H1 (cell line): ENCODE data around the gene TSPEAR. TPM values are rescaled to one million over a fixed set of nuclear protein-coding genes. Genes with fewer than 3 reads are reported as not detected.

ENCODE experiments used
- CTCF ChIA-PET: fragments of 300-600 bp; sonication (Branson Sonifier 250); formaldehyde crosslinking; loops from one replicate; lab custom pipeline; 2021; ENCODE audit not compliant: partially characterized antibody; lab: Charles Lee
- POLR2A ChIA-PET: fragments of 300-600 bp; sonication (Branson Sonifier 250); formaldehyde crosslinking; loops from one replicate; lab custom pipeline; 2021; ENCODE audit warnings: inconsistent platforms; ENCODE audit not compliant: partially characterized antibody; lab: Charles Lee
- DNase-seq, 2 experiments: peaks; one replicate each; pipeline versions ENCODE4 v3.0.0 to v3.0.0-alpha.2; 2010 to 2022; ENCODE audit warnings: low spot score in 2 of 2, low read depth in 1 of 2, mixed read lengths in 1 of 2
- FAIRE-seq: peaks from 2 replicates; lab custom pipeline; 2011; peaks lifted over from hg19 to GRCh38; lab: Jason Lieb, UNC
- H2AFZ ChIP-seq: 2 replicates; pipeline ENCODE4 v1.8.1; 2012; ENCODE audit warnings: low read length, inconsistent platforms
- H2AK5ac ChIP-seq: 2 replicates; pipeline ENCODE4 v1.6.1; 2013; ENCODE audit warnings: low read depth, low read length
- H2BK120ac ChIP-seq: replicated peaks from 2 replicates; pipeline ENCODE3; 2013; ENCODE audit warnings: low read depth, low read length, inconsistent platforms
- H2BK12ac ChIP-seq: 2 replicates; pipeline ENCODE4 v1.6.1; 2013; ENCODE audit warnings: low read depth, low read length
- H2BK15ac ChIP-seq: 2 replicates; pipeline ENCODE4 v1.6.1; 2013; ENCODE audit warnings: low read length
- H2BK20ac ChIP-seq: 2 replicates; pipeline ENCODE4 v1.6.1; 2013; ENCODE audit warnings: low read length
- H2BK5ac ChIP-seq: 2 replicates; pipeline ENCODE4 v1.6.1; 2013; ENCODE audit warnings: low read depth, low read length
- H3K14ac ChIP-seq: 2 replicates; pipeline ENCODE4 v1.6.1; 2013; ENCODE audit warnings: inconsistent platforms; ENCODE audit not compliant: insufficient read length
- H3K18ac ChIP-seq: 2 replicates; pipeline ENCODE4 v1.6.1; 2013; ENCODE audit warnings: low read length; ENCODE audit errors: extremely low read depth
- H3K23ac ChIP-seq: 2 replicates; pipeline ENCODE4 v1.6.1; 2013; ENCODE audit warnings: inconsistent platforms; ENCODE audit not compliant: insufficient read length
- H3K23me2 ChIP-seq: 2 replicates; pipeline ENCODE4 v1.6.1; 2013; ENCODE audit warnings: low read depth, low read length
- H3K27ac ChIP-seq: 2 replicates; pipeline ENCODE4 v1.6.1; 2011; ENCODE audit warnings: low read depth, low read length, inconsistent platforms
- H3K27me3 ChIP-seq, 4 experiments: replicated peaks in 1 of 4; 1 replicate in 1 of 4; 2 replicates in 3 of 4; pipeline versions ENCODE4 v1.6.1 to v1.8.1; 2011 to 2013; ENCODE audit warnings: low read length in 3 of 4, mild to moderate bottlenecking in 3 of 4, inconsistent platforms in 2 of 4, mixed read lengths in 2 of 4, moderate library complexity in 1 of 4; ENCODE audit not compliant: control insufficient read depth in 3 of 4, insufficient read depth in 3 of 4; ENCODE audit errors: extremely low read depth in 1 of 4
- H3K36me3 ChIP-seq, 4 experiments: 2 replicates each; pipeline versions ENCODE4 v1.6.1 to v1.8.1; 2011 to 2013; ENCODE audit warnings: mild to moderate bottlenecking in 4 of 4, low read length in 3 of 4, moderate library complexity in 2 of 4, control low read depth in 1 of 4, inconsistent platforms in 1 of 4; ENCODE audit not compliant: insufficient read depth in 4 of 4, control insufficient read depth in 2 of 4
- H3K4ac ChIP-seq: replicated peaks from 2 replicates; pipeline ENCODE3; 2013; ENCODE audit warnings: low read length, low read depth, mixed read lengths, inconsistent platforms; ENCODE audit not compliant: insufficient read length
- H3K4me1 ChIP-seq, 4 experiments: replicated peaks in 1 of 4; 1 replicate in 1 of 4; 2 replicates in 3 of 4; pipeline versions ENCODE4 v1.6.1 to v1.8.1; 2011 to 2013; ENCODE audit warnings: low read length in 3 of 4, inconsistent platforms in 2 of 4, mixed read lengths in 1 of 4; ENCODE audit not compliant: insufficient read depth in 4 of 4, control insufficient read depth in 3 of 4
- H3K4me2 ChIP-seq, 2 experiments: 2 replicates each; pipeline versions ENCODE4 v1.6.1 to v1.8.1; 2011 to 2013; ENCODE audit warnings: low read depth in 2 of 2, low read length in 2 of 2, control low read depth in 1 of 2, inconsistent platforms in 1 of 2, mild to moderate bottlenecking in 1 of 2; ENCODE audit not compliant: insufficient read depth in 1 of 2
- H3K4me3 ChIP-seq, 4 experiments: fragments of 200-600, 300-600 bp in 1 of 4; sonication (generic), shearing (Covaris generic), sonication (Bioruptor Twin) in 1 of 4; 2 replicates each; pipeline versions ENCODE4 v1.5.1 to v1.8.1; 2011 to 2016; ENCODE audit warnings: low read length in 4 of 4, low read depth in 3 of 4, control low read depth in 2 of 4, inconsistent platforms in 2 of 4, mild to moderate bottlenecking in 2 of 4, mixed read lengths in 1 of 4, moderate library complexity in 1 of 4; ENCODE audit not compliant: insufficient read depth in 2 of 4; ENCODE audit errors: extremely low read depth in 1 of 4
- H3K56ac ChIP-seq: replicated peaks from 2 replicates; pipeline ENCODE3; 2013; ENCODE audit warnings: low read depth, mild to moderate bottlenecking, mixed read lengths, low read length, inconsistent platforms; ENCODE audit not compliant: insufficient read length
- H3K79me1 ChIP-seq: 2 replicates; pipeline ENCODE4 v1.6.1; 2013; ENCODE audit warnings: low read depth, low read length, control low read depth
- H3K79me2 ChIP-seq, 2 experiments: 2 replicates each; pipeline versions ENCODE4 v1.6.1 to v1.8.1; 2012 to 2013; ENCODE audit warnings: low read length in 2 of 2, mild to moderate bottlenecking in 2 of 2, inconsistent platforms in 1 of 2; ENCODE audit not compliant: insufficient read depth in 2 of 2, control insufficient read depth in 1 of 2
- H3K9ac ChIP-seq, 4 experiments: replicated peaks in 1 of 4; 1 replicate in 1 of 4; 2 replicates in 3 of 4; pipeline versions ENCODE4 v1.6.1 to v1.8.1; 2011 to 2013; ENCODE audit warnings: low read depth in 3 of 4, low read length in 3 of 4, control low read depth in 2 of 4, mild to moderate bottlenecking in 2 of 4, moderate library complexity in 2 of 4, inconsistent platforms in 1 of 4; ENCODE audit errors: extremely low read depth in 1 of 4
- H3K9me3 ChIP-seq, 2 experiments: 2 replicates each; pipeline versions ENCODE4 v1.6.1 to v1.8.1; 2012 to 2013; ENCODE audit warnings: mild to moderate bottlenecking in 2 of 2, moderate library complexity in 2 of 2, control low read depth in 1 of 2, inconsistent platforms in 1 of 2, low read depth in 1 of 2, low read length in 1 of 2, mixed read lengths in 1 of 2; ENCODE audit not compliant: insufficient read depth in 2 of 2
- H4K20me1 ChIP-seq, 2 experiments: replicated peaks in 1 of 2; 2 replicates each; pipeline versions ENCODE3 to v1.8.1; 2011 to 2013; ENCODE audit warnings: inconsistent platforms in 2 of 2, low read length in 2 of 2, mild to moderate bottlenecking in 1 of 2; ENCODE audit not compliant: insufficient read depth in 2 of 2, control insufficient read depth in 1 of 2
- H4K5ac ChIP-seq: 2 replicates; pipeline ENCODE4 v1.6.1; 2013; ENCODE audit warnings: low read length, low read depth, mixed read lengths, inconsistent platforms; ENCODE audit not compliant: insufficient read length
- H4K8ac ChIP-seq: 2 replicates; pipeline ENCODE4 v1.8.0; 2013; ENCODE audit warnings: mild to moderate bottlenecking, moderate library complexity, low read length, inconsistent platforms; ENCODE audit not compliant: insufficient read depth; ENCODE audit errors: extremely low read depth
- H4K91ac ChIP-seq: replicated peaks from 2 replicates; pipeline ENCODE3; 2013; ENCODE audit warnings: low read length, mixed read lengths, inconsistent platforms; ENCODE audit not compliant: insufficient read length
- ASH2L ChIP-seq: fragments of 200-600, 300-600 bp; sonication (generic); IDR thresholded peaks from one replicate; pipeline ENCODE4 v1.7.1; 2017; ENCODE audit warnings: low read length
- BACH1 ChIP-seq: IDR thresholded peaks from 2 replicates; pipeline ENCODE4 v1.6.1; 2012; ENCODE audit warnings: low read length, improper control_type of control experiment
- CBX5 ChIP-seq: fragments of 300-800, 300-1000 bp; sonication (generic); IDR thresholded peaks from 2 replicates; pipeline ENCODE4 v1.7.1; 2016; ENCODE audit warnings: antibody characterized with exemption, low read length, low read depth
- CTBP2 ChIP-seq: IDR thresholded peaks from 2 replicates; pipeline ENCODE4 v1.7.0; 2011; ENCODE audit warnings: borderline replicate concordance, mild to moderate bottlenecking, moderate library complexity, mixed read lengths, low read length; ENCODE audit not compliant: insufficient read depth, insufficient read length
- E2F6 ChIP-seq: IDR thresholded peaks from 2 replicates; pipeline ENCODE4 v1.6.1; 2012; ENCODE audit warnings: inconsistent platforms
- EGR1 ChIP-seq: IDR thresholded peaks from 2 replicates; pipeline ENCODE4 v1.6.1; 2011; ENCODE audit warnings: low read depth, low read length, borderline replicate concordance
- HDAC6 ChIP-seq: IDR thresholded peaks from one replicate; pipeline ENCODE4 v1.7.1; 2012; ENCODE audit warnings: low read depth, mild to moderate bottlenecking, inconsistent platforms, low read length, moderate library complexity
- MAFK ChIP-seq: IDR thresholded peaks from 2 replicates; pipeline ENCODE4 v1.6.1; 2012; ENCODE audit warnings: low read depth, mild to moderate bottlenecking, improper control_type of control experiment, low read length
- NANOG ChIP-seq: IDR thresholded peaks from 2 replicates; pipeline ENCODE4 v1.6.1; 2011; ENCODE audit warnings: low read length, low read depth, mild to moderate bottlenecking, inconsistent platforms; ENCODE audit not compliant: insufficient read depth, poor library complexity, severe bottlenecking
- RNF2 ChIP-seq: fragments of 200-900, 300-1000 bp; sonication (generic); IDR thresholded peaks from 2 replicates; pipeline ENCODE4 v1.7.1; 2016; ENCODE audit warnings: borderline replicate concordance, low read depth, mild to moderate bottlenecking, antibody characterized with exemption, low read length; ENCODE audit not compliant: poor library complexity, severe bottlenecking; ENCODE audit errors: missing control alignments
- SAP30 ChIP-seq: fragments of 300-600 bp; sonication (generic); IDR thresholded peaks from 2 replicates; pipeline ENCODE4 v1.7.1; 2012; ENCODE audit warnings: low read length, moderate library complexity, mild to moderate bottlenecking, inconsistent platforms; ENCODE audit not compliant: insufficient read depth, insufficient replicate concordance
- SIRT6 ChIP-seq: IDR thresholded peaks from one replicate; pipeline ENCODE4 v1.7.1; 2012; ENCODE audit warnings: low read length, inconsistent platforms
- WGBS, 2 experiments: shearing (Covaris generic) in 1 of 2; methylation state at CpG; one replicate each; pipeline versions ENCODE4 v1.1.6 to v1.1.7; 2013 to 2015; ENCODE audit warnings: low lambda C conversion rate in 2 of 2, mixed read lengths in 2 of 2, inconsistent platforms in 1 of 2, low coverage in 1 of 2, missing lambda C conversion rate in 1 of 2; ENCODE audit not compliant: insufficient replicate concordance in 2 of 2, insufficient coverage in 1 of 2, insufficient read length in 1 of 2; ENCODE audit errors: extremely low coverage in 1 of 2, missing lambda C conversion rate in 1 of 2; 5-methylcytosine and 5-hydroxymethylcytosine counted together
- polyA plus RNA-seq, 7 experiments: library from polyadenylated mRNA; depleted of rRNA in 3 of 7; stranded (reverse) in 5 of 7; unstranded in 2 of 7; fragments of >200 nt in 5 of 7; fragments of 200-250 nt in 2 of 7; gene quantifications; 1 replicate in 5 of 7; 2 replicates in 1 of 7; 4 replicates in 1 of 7; pipeline versions ENCODE4 v1.2.1 to v1.2.3, GENCODE V29; 2011 to 2013; ENCODE audit warnings: missing spikeins in 2 of 7, mixed read lengths in 2 of 7
- total RNA-seq: library from RNA; stranded (reverse); fragmentation: NEBNext Ultra II Directional; extraction: Animal tissue kit (Norgen Biotek cat#: 25700); gene quantifications from 2 replicates; pipeline ENCODE4 v1.2.1, GENCODE V29; 2021

Gene TSPEAR
- total and polyA plus RNA-seq, 2 of the 8 experiments (the other 6 are each of a cell fraction or from before 2014, with no cell fraction given), result 0.58 to 0.89 TPM

DNA sequence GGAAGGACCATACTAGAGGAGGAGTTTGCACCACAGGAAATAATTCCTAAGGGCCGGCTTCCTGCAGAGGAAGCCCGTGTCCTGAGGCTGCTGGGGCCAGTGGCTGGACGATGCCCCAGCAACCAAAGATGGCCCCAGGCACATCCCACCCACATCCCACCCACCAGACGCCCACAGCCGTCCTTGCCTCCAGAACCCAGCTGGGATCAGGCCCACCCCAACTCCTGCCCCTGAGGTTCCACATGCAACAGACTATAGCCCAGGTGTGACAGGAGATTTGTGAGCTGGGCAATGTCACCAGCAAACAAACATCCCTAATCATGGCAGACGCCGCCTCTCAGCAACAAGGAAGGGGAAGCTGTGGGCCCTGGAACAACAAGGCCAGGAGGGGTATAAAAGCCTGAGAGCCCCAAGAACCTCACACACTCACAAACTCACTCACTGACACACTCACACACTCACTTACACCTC, 84.7 kb downstream of the TSPEAR start, which contains the start of gene KRTAP10-9:
TSS of gene KRTAP10-9 (plus strand) at position 421 of the 471 bp plus-strand sequence. CDS start 79 bp downstream, outside the sequence.
- Histone ChIP-seq H3K14ac (no peak within 1 kb of the TSS), H4K8ac (no peak within 1 kb of the TSS; the same call in 1 of the 2 replicates), H2AFZ (no peak within 1 kb of the TSS), H3K4me1 (no peaks in the 10 kb centered on the region; a peak in 1 of 7 replicates), H2AK5ac (no peak within 1 kb of the TSS), H3K36me3 (no peaks in the 10 kb centered on the region), H2BK120ac (no peak within 1 kb of the TSS), H3K4me2 (no peak within 1 kb of the TSS; a peak in 1 of 4 replicates), H2BK15ac (0 out of 2 replicates have a peak within 1 kb of the TSS, but pooled peaks have one; percentile 46), H3K27ac (no peak within 1 kb of the TSS), H3K79me2 (no peaks in the 10 kb centered on the region), H3K9ac (no peak within 1 kb of the TSS; a peak in 1 of 7 replicates), H4K20me1 (no peaks in the 10 kb centered on the region), H3K23me2 (no peaks in the 10 kb centered on the region), H3K4ac (no peak within 1 kb of the TSS), H2BK12ac (no peak within 1 kb of the TSS), H3K79me1 (no peaks in the 10 kb centered on the region), H4K91ac (no peak within 1 kb of the TSS), H3K18ac (no peak within 1 kb of the TSS; the same call in 1 of the 2 replicates), H3K56ac (no peak within 1 kb of the TSS), H2BK20ac (0 out of 2 replicates have a peak within 1 kb of the TSS, but pooled peaks have one; percentile 32), H4K5ac (no peak within 1 kb of the TSS), H3K4me3 (no peak within 1 kb of the TSS), H3K27me3 (no peaks in the 10 kb centered on the region), H2BK5ac (no peak within 1 kb of the TSS), H3K23ac (no peak within 1 kb of the TSS), H3K9me3 (peaks cover 16% of the 10 kb centered on the region in 2 experiments)
- ChIA-PET POLR2A (no interaction called here), CTCF (interaction anchor here (0.6 to 2.5 kb wide), 7 partner anchors 8 to 396 kb away, joined by 3 to 9 read pairs (median 3); no protein-coding TSS in a partner anchor)
- no peak for FAIRE-seq
- WGBS, 2 experiments, result 78% methylated on average over 4 of the region's 7 CpGs; no CpG with 5 or more reads in 1 of the 2 experiments
- DNase-seq, result no peak
- TF ChIP-seq CBX5, result no peak
- TF ChIP-seq SAP30, result no peak
- TF ChIP-seq MAFK, result no peak
- TF ChIP-seq NANOG, result no peak
- no peak for TF ChIP-seq EGR1
- no peak for TF ChIP-seq BACH1
- no peak for TF ChIP-seq CTBP2
- no peak for TF ChIP-seq HDAC6
- TF ChIP-seq ASH2L, result no peak
- no peak for TF ChIP-seq SIRT6
- no peak for TF ChIP-seq RNF2
- TF ChIP-seq E2F6, result no peak
